GM12878 (cell line): ENCODE data around the gene IRF7. TPM values are rescaled to one million over a fixed set of nuclear protein-coding genes. Genes with fewer than 3 reads are reported as not detected.

Experiments
- ATAC-seq: fragments of 200-7000 bp; cut with Tn5 transposase; 3 replicates; pipeline ENCODE4 v1.9.1; 2020; ENCODE audit warnings: mild to moderate bottlenecking, moderate library complexity
- BruUV-seq: library from RNA; stranded (reverse); fragments of 400-500 nt; replicated peaks from 2 replicates; lab custom pipeline; 2021; lab: Mats Ljungman, UMichigan
- CTCF ChIA-PET: fragments of 300-600 bp; sonication (Branson Sonifier 250); formaldehyde crosslinking; extraction: SDS; loops from one replicate; lab custom pipeline; 2021; ENCODE audit warnings: inconsistent platforms; lab: Yijun Ruan, JAX
- POLR2A ChIA-PET: fragments of 350-600 bp; formaldehyde crosslinking; extraction: SDS; loops from one replicate; lab custom pipeline; 2021; ENCODE audit warnings: inconsistent platforms; lab: Charles Lee
- RAD21 ChIA-PET: fragments of 300-600 bp; sonication (Branson Sonifier 250); formaldehyde crosslinking; loops from one replicate; lab custom pipeline; 2023; ENCODE audit warnings: antibody characterized with exemption; ENCODE audit not compliant: unreplicated experiment; lab: Charles Lee
- SMC1A ChIA-PET: fragments of 300-600 bp; sonication (Branson Sonifier 250); formaldehyde crosslinking; loops from one replicate; lab custom pipeline; 2023; ENCODE audit not compliant: unreplicated experiment, uncharacterized antibody; lab: Charles Lee
- DNase-seq: peaks from one replicate; pipeline ENCODE4 v3.0.0-alpha.2; 2011; ENCODE audit warnings: low read depth, low spot score
- FAIRE-seq: peaks from 3 replicates; lab custom pipeline; 2011; peaks lifted over from hg19 to GRCh38; lab: Jason Lieb, UNC
- H2AFZ ChIP-seq: 2 replicates; pipeline ENCODE4 v1.6.0; 2011; ENCODE audit warnings: low read depth, low read length, control low read depth; ENCODE audit not compliant: control insufficient read depth
- H3K27ac ChIP-seq: 2 replicates; pipeline ENCODE4 v1.5.1; 2011; ENCODE audit warnings: control low read depth; ENCODE audit not compliant: control insufficient read depth, insufficient read depth
- H3K27me3 ChIP-seq, 2 experiments: replicated peaks in 1 of 2; 2 replicates each; pipeline versions ENCODE4 v1.6.0 to v1.6.1; 2011; ENCODE audit warnings: low read length in 1 of 2; ENCODE audit not compliant: control insufficient read depth in 2 of 2, insufficient read depth in 2 of 2
- H3K36me3 ChIP-seq, 2 experiments: 2 replicates each; pipeline ENCODE4 v1.5.1; 2011; ENCODE audit warnings: low read length in 1 of 2; ENCODE audit not compliant: control insufficient read depth in 2 of 2, insufficient read depth in 2 of 2
- H3K4me1 ChIP-seq: 2 replicates; pipeline ENCODE4 v1.6.1; 2011; ENCODE audit warnings: mild to moderate bottlenecking, low read length, moderate library complexity, mixed read lengths; ENCODE audit not compliant: control insufficient read depth, insufficient read depth
- H3K4me2 ChIP-seq: 2 replicates; pipeline ENCODE4 v1.6.0; 2011; ENCODE audit warnings: control low read depth; ENCODE audit not compliant: control insufficient read depth, insufficient read depth
- H3K4me3 ChIP-seq: fragments of 200-600 bp; sonication (generic); 2 replicates; pipeline ENCODE4 v1.5.1; 2016
- H3K79me2 ChIP-seq: 2 replicates; pipeline ENCODE4 v1.6.0; 2011; ENCODE audit warnings: low read length; ENCODE audit not compliant: control insufficient read depth, insufficient read depth
- H3K9ac ChIP-seq: 2 replicates; pipeline ENCODE4 v1.8.0; 2011; ENCODE audit warnings: low read length, control low read depth, mixed read lengths; ENCODE audit not compliant: control insufficient read depth, insufficient read depth
- H3K9me3 ChIP-seq: replicated peaks from 3 replicates; pipeline ENCODE4 v1.5.1; 2011; ENCODE audit warnings: mild to moderate bottlenecking, low read length; ENCODE audit not compliant: control insufficient read depth, insufficient read depth
- H4K20me1 ChIP-seq: 2 replicates; pipeline ENCODE4 v1.6.0; 2011; ENCODE audit not compliant: control insufficient read depth, insufficient read depth
- CREB1 ChIP-seq: IDR thresholded peaks from 2 replicates; pipeline ENCODE4 v1.6.1; 2012; ENCODE audit warnings: low read depth, mild to moderate bottlenecking, inconsistent platforms
- EGR1 ChIP-seq, 2 experiments: IDR thresholded peaks; 1 replicate in 1 of 2; 2 replicates in 1 of 2; pipeline ENCODE4 v1.6.1; 2011 to 2012; ENCODE audit warnings: low read depth in 2 of 2, low read length in 2 of 2, borderline replicate concordance in 1 of 2, mild to moderate bottlenecking in 1 of 2, moderate library complexity in 1 of 2
- EZH2 ChIP-seq: IDR thresholded peaks from 2 replicates; pipeline ENCODE4 v1.6.1; 2012; ENCODE audit warnings: low read depth, mild to moderate bottlenecking, control low read depth, inconsistent platforms, low read length, borderline replicate concordance; ENCODE audit not compliant: control insufficient read depth
- HDAC6 ChIP-seq: fragments of 200-600 bp; sonication (generic); IDR thresholded peaks from one replicate; pipeline ENCODE4 v1.8.0; 2017; ENCODE audit warnings: antibody characterized with exemption; ENCODE audit not compliant: unreplicated experiment
- LARP7 ChIP-seq: fragments of 450-650 bp; IDR thresholded peaks from 2 replicates; pipeline ENCODE4 v1.6.1; 2017; ENCODE audit warnings: mild to moderate bottlenecking
- NFXL1 ChIP-seq: fragments of 450-650 bp; IDR thresholded peaks from 2 replicates; pipeline ENCODE4 v1.6.1; 2017; ENCODE audit warnings: antibody characterized with exemption, mild to moderate bottlenecking, borderline replicate concordance
- PAX8 ChIP-seq: fragments of 450-650 bp; IDR thresholded peaks from 2 replicates; pipeline ENCODE4 v1.6.1; 2017; ENCODE audit warnings: mild to moderate bottlenecking, moderate library complexity
- POLR2AphosphoS2 ChIP-seq: IDR thresholded peaks from 2 replicates; pipeline ENCODE4 v1.6.1; 2011; ENCODE audit warnings: low read depth, mild to moderate bottlenecking, low read length, improper control_type of control experiment, moderate library complexity
- RCOR1 ChIP-seq: conservative IDR thresholded peaks from 2 replicates; pipeline ENCODE4 v1.6.1; 2012; ENCODE audit warnings: low read depth, low read length, improper control_type of control experiment
- RELA ChIP-seq: fragments of 450-650 bp; IDR thresholded peaks from 2 replicates; pipeline ENCODE4 v1.8.0; 2014; ENCODE audit warnings: borderline replicate concordance; ENCODE audit not compliant: partially characterized antibody
- RELB ChIP-seq: fragments of 450-650 bp; IDR thresholded peaks from 2 replicates; pipeline ENCODE4 v1.6.1; 2017; ENCODE audit warnings: low read depth, mild to moderate bottlenecking, moderate library complexity
- USF2 ChIP-seq: IDR thresholded peaks from 2 replicates; pipeline ENCODE4 v1.6.1; 2011; ENCODE audit warnings: low read depth, low read length, improper control_type of control experiment, borderline replicate concordance
- ZNF622 ChIP-seq: fragments of 450-650 bp; IDR thresholded peaks from 2 replicates; pipeline ENCODE4 v1.6.1; 2017; ENCODE audit warnings: mild to moderate bottlenecking, inconsistent platforms
- ZSCAN29 ChIP-seq: fragments of 450-650 bp; IDR thresholded peaks from 2 replicates; pipeline ENCODE4 v1.6.1; 2017; ENCODE audit warnings: mild to moderate bottlenecking, moderate library complexity
- WGBS: methylation state at CpG from one replicate; pipeline ENCODE4 v1.1.6; 2016; ENCODE audit warnings: low lambda C conversion rate; ENCODE audit not compliant: insufficient replicate concordance, insufficient coverage; ENCODE audit errors: missing lambda C conversion rate; 5-methylcytosine and 5-hydroxymethylcytosine counted together
- in situ Hi-C: fragments of 300-500 bp; cut with MboI; formaldehyde crosslinking; loops from 9 replicates; pipeline ENCODE4 v1.14.3; 2018; ENCODE audit warnings: mixed read lengths
- intact Hi-C: fragments of 100-400 bp; cut with micrococcal nuclease; formaldehyde crosslinking; loops from one replicate; pipeline ENCODE4 v1.14.2; 2022; ENCODE audit not compliant: unreplicated experiment
- polyA plus RNA-seq, 11 experiments: library from polyadenylated mRNA; depleted of rRNA in 4 of 11; unstranded in 6 of 11; stranded (reverse) in 5 of 11; fragments of >200 nt; fragmentation: Nextera tagmentation in 4 of 11; fragmentation: Illumina TruSeq in 1 of 11; extraction: Ambion mirVana in 4 of 11; extraction: Trizol in 1 of 11; gene quantifications; 1 replicate in 1 of 11; 2 replicates in 10 of 11; pipeline versions ENCODE4 v1.2.1 to v1.2.3, GENCODE V29; 2011 to 2016; ENCODE audit warnings: inconsistent platforms in 2 of 11, missing spikeins in 2 of 11, low read depth in 1 of 11
- total RNA-seq, 4 experiments: library from RNA; depleted of rRNA in 3 of 4; stranded (reverse); fragments of >200 nt in 3 of 4; fragmentation: Illumina TruSeq in 1 of 4; extraction: Trizol in 1 of 4; gene quantifications; 2 replicates each; pipeline versions ENCODE4 v1.2.1 to v1.2.3, GENCODE V29; 2013 to 2021

Gene IRF7
- total and polyA plus RNA-seq, 10 of the 15 experiments (the other 5 are each of a cell fraction or from before 2014, with no cell fraction given), result 4.4 to 141 (median 67.6) TPM

- intact Hi-C loops (no loop called here), in situ Hi-C loops (no loop called here)
- TF ChIP-seq HDAC6, result peak; percentile 49
- no peak for TF ChIP-seq RCOR1
- ChIA-PET CTCF (no interaction called here), RAD21 (no interaction called here), POLR2A (no interaction called here), SMC1A (no interaction called here)
- WGBS, result 45% methylated on average over 20 of the region's 80 CpGs
- no peak for DNase-seq
- Histone ChIP-seq H3K4me1 (no peaks in the 10 kb centered on the region), H3K9ac (no peak overlapping the region), H3K27me3 (peaks cover 0 to 5% of the 10 kb centered on the region in 2 experiments; a peak in 2 of 4 replicates), H3K9me3 (no peaks in the 10 kb centered on the region), H3K79me2 (no peaks in the 10 kb centered on the region), H3K36me3 (peaks cover 0 to 2% of the 10 kb centered on the region in 2 experiments; a peak in 2 of 4 replicates), H4K20me1 (no peaks in the 10 kb centered on the region), H3K4me3 (no peak overlapping the region), H2AFZ (no peak overlapping the region), H3K4me2 (no peak overlapping the region), H3K27ac (no peak overlapping the region)
- no TSS peak for BruUV-seq
- no peak for ATAC-seq
- no peak for FAIRE-seq
These were observed 23.7 kb upstream of the IRF7 start for GRCh38 chr11:639332-639955.

- SMC1A ChIA-PET, result no interaction called here
- TF ChIP-seq NFXL1 (no peak), RELB (no peak), USF2 (no peak), CREB1 (no peak), RELA (no peak), EGR1 (IDR thresholded peaks at IDR 0.05; ENCODE audit: borderline replicate concordance in 1 of 2, low read depth in 2 of 2, low read length in 2 of 2) (no peak), HDAC6 (no peak), ZNF622 (no peak), EZH2 (no peak), PAX8 (no peak), POLR2AphosphoS2 (no peak), LARP7 (no peak), ZSCAN29 (no peak)
These were observed 23.0 kb upstream of the IRF7 start for GRCh38 chr11:638631-639331.

More at GRCh38 chr11:638631-639331, 23.0 kb upstream of the IRF7 start:
- H3K36me3 ChIP-seq, result peaks cover 0 to 2% of the 10 kb centered on the region in 2 experiments; a peak in 2 of 4 replicates
- ChIA-PET CTCF (no interaction called here), RAD21 (no interaction called here), POLR2A (no interaction called here)
- no TSS peak for BruUV-seq
- intact Hi-C loops, result no loop called here
- DNase-seq (no peak), ATAC-seq (no peak), FAIRE-seq (no peak)
- H3K27ac ChIP-seq, result no peak overlapping the region
- H3K9me3 ChIP-seq, result no peaks in the 10 kb centered on the region
- H3K4me3 ChIP-seq, result no peak overlapping the region
- H3K4me2 ChIP-seq, result no peak overlapping the region
- WGBS, result 78% methylated on average over 26 of the region's 28 CpGs
- no peaks in the 10 kb centered on the region for H4K20me1 ChIP-seq
- no peaks in the 10 kb centered on the region for H3K4me1 ChIP-seq
- H2AFZ ChIP-seq, result no peak overlapping the region
- H3K27me3 ChIP-seq, result peaks cover 0 to 5% of the 10 kb centered on the region in 2 experiments; a peak in 2 of 4 replicates
- H3K79me2 ChIP-seq, result no peaks in the 10 kb centered on the region
- H3K9ac ChIP-seq, result no peak overlapping the region
- in situ Hi-C loops, result no loop called here
